Retinal pigment epithelial cell (primary cell): Measurements from ENCODE around the gene PRR20E.

Source experiments
- DNase-seq: peaks from one replicate; pipeline ENCODE4 v3.0.0-alpha.2; 2010; ENCODE audit warnings: low read depth
- H3K4me3 ChIP-seq: 2 replicates; pipeline ENCODE4 v1.5.1; 2011; ENCODE audit warnings: mild to moderate bottlenecking, low read length, control low read depth, moderate library complexity
- CTCF ChIP-seq: conservative IDR thresholded peaks from 2 replicates; pipeline ENCODE4 v1.5.1; 2011; ENCODE audit warnings: low read depth, low read length, control low read depth, inconsistent platforms

The PRR20E gene

GRCh38 chr13:57191667-57192066 is 24.7 kb downstream of the PRR20E start:
- no peak for DNase-seq
- TF ChIP-seq CTCF = no peak
- H3K4me3 ChIP-seq = no peak overlapping the region

GRCh38 chr13:57212989-57213388 is 46.0 kb downstream of the PRR20E start:
- no peak for TF ChIP-seq CTCF
- DNase-seq = no peak
- no peak overlapping the region for H3K4me3 ChIP-seq
